ENCODE measurements around the gene OR2A5. TPM values are rescaled to one million over a fixed set of nuclear protein-coding genes. Genes with fewer than 3 reads are reported as not detected.

The OR2A5 gene
- total RNA-seq, 3 donors from 2014 or later (not counting 1 experiment from before 2014, with no cell fraction given): not detected

- no peak overlapping the region for H3K4me3 Mint-ChIP-seq
- H3K9me3 Mint-ChIP-seq: peaks cover 0 to 4% of the 10 kb centered on the region in 2 donors
- Histone ChIP-seq H3K27me3 (ENCODE audit: control insufficient read depth, insufficient read depth, low read length) (no peaks in the 10 kb centered on the region), H3K4me3 (ENCODE audit: low read length) (no peak overlapping the region), H3K4me1 (ENCODE audit: control insufficient read depth, insufficient read depth, low read length) (no peaks in the 10 kb centered on the region), H3K9me3 (ENCODE audit: control insufficient read depth, insufficient read depth, low read length) (peaks cover 2% of the 10 kb centered on the region), H3K36me3 (ENCODE audit: control insufficient read depth, insufficient read depth, low read length) (no peaks in the 10 kb centered on the region), H3K27ac (ENCODE audit: low read length) (no peak overlapping the region)
- no peaks in the 10 kb centered on the region for H3K36me3 Mint-ChIP-seq
- ATAC-seq (no peak), DNase-seq (no peak)
- intact Hi-C loops (cut with micrococcal nuclease): no loop called here
- H3K27me3 Mint-ChIP-seq (ENCODE audit: low read depth in 2 of 2): peaks cover 0 to 3% of the 10 kb centered on the region in 2 donors
- no peak overlapping the region for H3K27ac Mint-ChIP-seq
- TF ChIP-seq, protein P1, sequence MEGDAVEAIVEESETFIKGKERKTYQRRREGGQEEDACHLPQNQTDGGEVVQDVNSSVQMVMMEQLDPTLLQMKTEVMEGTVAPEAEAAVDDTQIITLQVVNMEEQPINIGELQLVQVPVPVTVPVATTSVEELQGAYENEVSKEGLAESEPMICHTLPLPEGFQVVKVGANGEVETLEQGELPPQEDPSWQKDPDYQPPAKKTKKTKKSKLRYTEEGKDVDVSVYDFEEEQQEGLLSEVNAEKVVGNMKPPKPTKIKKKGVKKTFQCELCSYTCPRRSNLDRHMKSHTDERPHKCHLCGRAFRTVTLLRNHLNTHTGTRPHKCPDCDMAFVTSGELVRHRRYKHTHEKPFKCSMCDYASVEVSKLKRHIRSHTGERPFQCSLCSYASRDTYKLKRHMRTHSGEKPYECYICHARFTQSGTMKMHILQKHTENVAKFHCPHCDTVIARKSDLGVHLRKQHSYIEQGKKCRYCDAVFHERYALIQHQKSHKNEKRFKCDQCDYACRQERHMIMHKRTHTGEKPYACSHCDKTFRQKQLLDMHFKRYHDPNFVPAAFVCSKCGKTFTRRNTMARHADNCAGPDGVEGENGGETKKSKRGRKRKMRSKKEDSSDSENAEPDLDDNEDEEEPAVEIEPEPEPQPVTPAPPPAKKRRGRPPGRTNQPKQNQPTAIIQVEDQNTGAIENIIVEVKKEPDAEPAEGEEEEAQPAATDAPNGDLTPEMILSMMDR (IDR thresholded peaks at IDR 0.05): no peak
- H3K4me1 Mint-ChIP-seq: no peaks in the 10 kb centered on the region
Observed at GRCh38 chr7:144098776-144099175, 50.0 kb downstream of the OR2A5 start.

GRCh38 chr7:144100607-144101006, 51.9 kb downstream of the OR2A5 start:
- Histone ChIP-seq H3K4me1 (ENCODE audit: control insufficient read depth, insufficient read depth, low read length) (no peaks in the 10 kb centered on the region), H3K27me3 (ENCODE audit: control insufficient read depth, insufficient read depth, low read length) (no peaks in the 10 kb centered on the region), H3K4me3 (ENCODE audit: low read length) (no peak overlapping the region), H3K36me3 (ENCODE audit: control insufficient read depth, insufficient read depth, low read length) (no peaks in the 10 kb centered on the region), H3K9me3 (ENCODE audit: control insufficient read depth, insufficient read depth, low read length) (no peaks in the 10 kb centered on the region), H3K27ac (ENCODE audit: low read length) (no peak overlapping the region)
- peaks cover 0 to 3% of the 10 kb centered on the region in 2 donors for H3K27me3 Mint-ChIP-seq (ENCODE audit: low read depth in 2 of 2)
- H3K4me3 Mint-ChIP-seq: no peak overlapping the region
- peaks cover 0 to 4% of the 10 kb centered on the region in 2 donors for H3K9me3 Mint-ChIP-seq
- H3K36me3 Mint-ChIP-seq: no peaks in the 10 kb centered on the region
- 60% methylated on average over 2 of the region's 3 CpGs for whole genome bisulfite sequencing (ENCODE audit: insufficient coverage)
- no peak for ATAC-seq
- intact Hi-C loops (cut with micrococcal nuclease): no loop called here
- no peak for DNase-seq
- H3K4me1 Mint-ChIP-seq: no peaks in the 10 kb centered on the region
- no peak overlapping the region for H3K27ac Mint-ChIP-seq
- TF ChIP-seq, protein P1 (IDR thresholded peaks at IDR 0.05): no peak

GRCh38 chr7:144102041-144102440, 53.3 kb downstream of the OR2A5 start:
- no peaks in the 10 kb centered on the region for H3K9me3 ChIP-seq (ENCODE audit: control insufficient read depth, insufficient read depth, low read length)
- H3K4me3 ChIP-seq (ENCODE audit: low read length): no peak overlapping the region
- Mint-ChIP-seq H3K9me3 (no peaks in the 10 kb centered on the region), H3K27ac (no peak overlapping the region), H3K4me3 (no peak overlapping the region), H3K4me1 (no peaks in the 10 kb centered on the region), H3K27me3 (ENCODE audit: low read depth in 2 of 2) (no peaks in the 10 kb centered on the region), H3K36me3 (no peaks in the 10 kb centered on the region)
- H3K27ac ChIP-seq (ENCODE audit: low read length): no peak overlapping the region
- no peaks in the 10 kb centered on the region for H3K27me3 ChIP-seq (ENCODE audit: control insufficient read depth, insufficient read depth, low read length)
- ATAC-seq (no peak), DNase-seq (no peak)
- TF ChIP-seq, protein P1 (IDR thresholded peaks at IDR 0.05): no peak
- intact Hi-C loops (cut with micrococcal nuclease): no loop called here
- no peaks in the 10 kb centered on the region for H3K36me3 ChIP-seq (ENCODE audit: control insufficient read depth, insufficient read depth, low read length)
- no peaks in the 10 kb centered on the region for H3K4me1 ChIP-seq (ENCODE audit: control insufficient read depth, insufficient read depth, low read length)

- Mint-ChIP-seq H3K27me3 (ENCODE audit: low read depth in 2 of 2) (peaks cover 0 to 3% of the 10 kb centered on the region in 2 donors), H3K4me1 (no peaks in the 10 kb centered on the region), H3K9me3 (no peaks in the 10 kb centered on the region), H3K4me3 (no peak overlapping the region), H3K36me3 (no peaks in the 10 kb centered on the region), H3K27ac (no peak overlapping the region)
- H3K36me3 ChIP-seq (ENCODE audit: control insufficient read depth, insufficient read depth, low read length): no peaks in the 10 kb centered on the region
- DNase-seq: no peak
- no peaks in the 10 kb centered on the region for H3K27me3 ChIP-seq (ENCODE audit: control insufficient read depth, insufficient read depth, low read length)
- TF ChIP-seq, protein P1 (IDR thresholded peaks at IDR 0.05): no peak
- H3K4me3 ChIP-seq (ENCODE audit: low read length): no peak overlapping the region
- H3K4me1 ChIP-seq (ENCODE audit: control insufficient read depth, insufficient read depth, low read length): no peaks in the 10 kb centered on the region
- no peak overlapping the region for H3K27ac ChIP-seq (ENCODE audit: low read length)
- no peak for ATAC-seq
- intact Hi-C loops (cut with micrococcal nuclease): no loop called here
- no peaks in the 10 kb centered on the region for H3K9me3 ChIP-seq (ENCODE audit: control insufficient read depth, insufficient read depth, low read length)
Observed at GRCh38 chr7:144105211-144105610, 56.5 kb downstream of the OR2A5 start.

Other genes starting within 250 kb of the OR2A5 start
- 10 to 100 TPM; 12.7 to 24.5 (median 18.8) TPM for gene TCAF1, start 146.8 kb upstream of the OR2A5 start, total RNA-seq
- gene OR2F2, start 113.7 kb upstream of the OR2A5 start, total RNA-seq: not detected
- gene OR2F1, start 94.1 kb upstream of the OR2A5 start, total RNA-seq: not detected
- not detected for gene OR6B1, start 48.6 kb upstream of the OR2A5 start, total RNA-seq
- not detected for gene OR2A25, start 20.9 kb downstream of the OR2A5 start, total RNA-seq
- gene OR2A12, start 37.3 kb downstream of the OR2A5 start, total RNA-seq: not detected
- gene OR2A2, start 60.6 kb downstream of the OR2A5 start, total RNA-seq: not detected
- not detected for gene OR2A14, start 74.2 kb downstream of the OR2A5 start, total RNA-seq
- gene CTAGE4, start 134.5 kb downstream of the OR2A5 start, total RNA-seq: under 1 TPM in 2 of 3 donors, not detected in 1; 0.33 to 0.40 TPM
- gene ARHGEF35, start 146.9 kb downstream of the OR2A5 start, total RNA-seq: 1 to 10 TPM in 2 of 3 donors, under 1 TPM in 1; 0.50 to 2.4 (median 1.2) TPM
- gene OR2A42, start 190.7 kb downstream of the OR2A5 start, total RNA-seq: not detected
- gene OR2A7, start 215.8 kb downstream of the OR2A5 start, total RNA-seq: 1 to 10 TPM in 1 of 3 donors, under 1 TPM in 1, not detected in 1; 0.73 to 1.4 TPM
- under 1 TPM in 2 of 3 donors, not detected in 1; 0.33 to 0.66 TPM for gene CTAGE8, start 220.3 kb downstream of the OR2A5 start, total RNA-seq